CD4-positive, alpha-beta T cell treated with Interleukin-17A for 1 hour (primary cell): ENCODE data around the gene TFDP1.

Source experiments
- DNase-seq: peaks from one replicate; pipeline ENCODE4 v3.0.0-alpha.2; 2020

Gene TFDP1

DNA sequence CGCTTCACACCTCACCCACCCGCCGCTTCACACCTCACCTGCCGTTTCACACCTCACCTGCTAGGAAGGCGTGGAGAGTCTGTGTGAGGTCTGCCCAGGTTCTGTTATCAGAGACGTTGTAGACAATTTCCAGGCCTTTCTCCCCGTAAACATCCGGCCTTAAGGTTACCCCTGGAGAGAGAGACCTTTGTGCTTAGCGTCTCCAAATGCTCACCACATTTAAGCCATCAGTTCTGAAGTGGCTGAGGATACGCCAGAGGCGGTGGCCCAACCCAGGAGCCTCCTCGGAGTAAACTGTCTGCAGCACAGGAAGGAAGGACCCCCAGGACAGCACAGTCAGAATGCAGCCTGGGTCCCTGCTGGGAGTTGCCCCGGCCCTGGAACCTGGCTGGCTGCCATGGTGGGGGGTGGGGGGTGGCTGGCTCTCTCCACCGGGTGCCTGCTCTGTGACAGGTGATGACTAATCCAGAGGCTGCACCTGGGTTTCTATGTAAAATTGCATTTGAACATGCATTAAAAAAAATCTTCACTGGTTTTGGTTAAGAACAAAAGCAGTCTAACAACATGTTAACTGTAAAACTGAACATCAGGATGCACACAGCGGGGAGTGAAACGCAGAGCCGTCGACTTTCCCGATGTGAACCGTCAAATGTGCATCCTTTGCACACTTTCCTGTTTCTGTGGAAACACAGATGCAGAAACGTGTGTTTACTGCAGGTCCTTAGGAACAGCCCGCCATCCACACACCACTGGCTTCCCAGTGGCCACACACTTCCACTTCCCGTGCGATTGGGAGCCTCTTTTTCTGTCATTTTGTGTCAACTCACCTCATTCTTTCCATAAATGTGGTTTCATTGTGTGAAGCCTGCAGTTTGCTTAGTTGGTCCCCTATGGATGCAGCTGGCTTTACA, 69.0 kb downstream of the TFDP1 start:
- peak; percentile 16 for DNase-seq

DNA sequence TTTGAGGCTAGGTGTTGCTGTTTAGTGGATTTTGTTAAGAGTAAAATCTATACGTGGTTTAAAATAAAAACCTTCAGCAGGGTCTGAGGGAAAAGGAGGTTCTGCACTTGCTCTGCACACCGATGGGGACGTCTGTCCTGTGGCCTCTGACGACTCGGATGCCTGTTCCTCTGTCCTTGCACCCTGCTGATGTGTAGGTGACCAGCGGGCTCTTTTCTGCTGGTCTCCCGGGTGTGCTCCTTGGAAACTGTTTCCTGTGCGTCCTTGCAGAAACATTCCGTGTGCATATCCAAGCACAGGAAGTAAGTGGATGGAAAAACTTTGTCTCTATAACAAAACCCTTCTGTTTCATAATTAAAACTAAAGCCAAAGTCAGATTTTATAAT, 69.6 kb downstream of the TFDP1 start:
- no peak for DNase-seq

DNA sequence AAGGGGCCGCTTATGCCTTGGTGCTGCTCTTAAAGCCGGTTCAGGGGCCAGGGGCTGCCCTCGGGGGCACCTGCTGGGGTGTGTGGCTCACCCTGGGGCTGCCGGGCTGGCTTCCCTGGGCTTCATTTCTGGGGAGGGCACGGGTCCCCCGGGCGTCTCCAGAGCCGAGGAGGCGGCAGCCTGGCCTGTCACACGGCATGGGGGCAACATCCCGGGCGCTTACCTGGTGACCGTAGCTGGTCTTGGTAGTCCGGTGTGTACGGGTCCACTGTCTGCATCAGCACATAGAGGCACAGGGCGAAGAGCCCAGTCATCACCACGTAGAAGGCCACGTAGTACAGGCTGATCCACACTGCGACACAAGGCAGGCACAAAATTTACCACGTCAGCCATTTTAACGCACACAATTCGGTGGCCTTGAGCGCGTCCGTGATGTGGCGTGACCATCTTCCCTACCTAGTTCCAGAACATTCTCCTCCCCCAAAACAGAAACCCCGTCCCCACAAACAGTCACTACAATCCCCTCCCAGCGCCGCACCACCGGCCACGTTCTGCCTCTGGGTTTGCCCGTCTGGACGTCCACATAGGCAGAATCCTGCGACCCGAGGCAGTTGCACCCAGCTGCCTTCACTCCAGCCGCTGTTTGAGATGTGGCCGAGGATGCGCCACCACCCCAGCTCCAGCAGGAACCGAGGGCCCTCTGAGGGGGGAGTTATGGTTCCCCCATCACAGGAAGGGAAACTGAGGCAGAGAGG, 70.2 kb downstream of the TFDP1 start:
- DNase-seq, result no peak

DNA sequence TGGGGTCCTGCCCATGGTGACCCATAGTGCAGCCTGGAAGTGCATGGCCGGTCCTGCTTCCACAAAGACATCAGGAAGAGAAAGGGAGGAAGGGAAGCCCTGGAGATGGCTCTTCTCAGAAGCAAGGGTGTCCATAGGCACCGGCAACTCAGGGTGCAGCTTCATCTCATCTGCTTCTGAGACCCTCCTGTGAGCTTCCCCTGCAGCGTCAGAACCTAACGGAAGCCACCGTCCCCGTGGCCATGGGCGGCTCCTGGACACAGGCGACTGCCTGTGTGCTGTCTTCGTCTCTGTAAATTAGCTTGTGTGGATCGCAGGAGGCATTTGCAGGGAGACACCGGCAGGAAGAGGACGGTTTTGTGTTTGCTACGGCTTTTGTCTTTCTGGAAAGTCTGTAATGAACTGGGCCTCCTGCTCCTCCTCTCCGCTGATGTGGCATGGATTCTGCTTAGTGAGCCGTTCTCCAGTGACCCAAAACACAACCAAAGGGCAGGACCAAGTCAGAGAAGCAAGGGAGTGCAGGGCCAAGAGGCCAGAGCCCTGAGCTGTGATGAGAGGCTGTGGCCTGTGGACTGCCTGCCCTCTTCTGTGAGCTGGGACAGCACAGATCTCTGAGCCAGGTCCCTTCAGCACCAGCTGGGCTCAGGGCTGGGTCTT, 70.9 kb downstream of the TFDP1 start:
- DNase-seq, result no peak

DNA sequence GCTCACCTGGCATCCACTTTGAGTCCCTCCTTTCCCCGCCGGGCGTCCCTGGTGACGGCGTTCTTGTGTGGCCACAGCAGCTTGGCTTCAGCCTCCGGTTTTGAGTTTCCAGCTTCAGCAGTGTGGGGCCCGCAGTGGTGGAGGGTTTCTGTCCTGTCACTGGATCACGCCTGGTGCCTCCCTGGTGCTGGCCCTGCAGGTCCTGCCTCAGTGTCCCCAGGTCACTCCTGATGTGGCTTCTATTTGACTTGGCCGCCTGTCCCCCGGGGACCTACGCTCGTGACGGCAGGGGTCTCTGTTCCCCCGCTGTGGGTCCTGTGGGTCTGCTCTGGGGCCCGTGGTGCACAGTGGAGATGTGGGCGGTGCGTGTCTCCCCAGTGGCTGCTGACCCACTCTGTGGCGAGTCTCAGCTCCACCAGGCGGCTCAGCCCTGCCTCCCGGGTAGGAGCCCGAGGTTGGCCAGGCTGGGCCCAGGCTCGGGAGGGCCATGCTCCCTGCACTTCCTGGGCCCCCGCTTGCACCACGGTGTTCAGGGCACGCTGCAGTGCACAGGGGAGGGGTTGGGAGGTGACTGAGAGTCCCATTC, 71.5 kb downstream of the TFDP1 start:
- no peak for DNase-seq

DNA sequence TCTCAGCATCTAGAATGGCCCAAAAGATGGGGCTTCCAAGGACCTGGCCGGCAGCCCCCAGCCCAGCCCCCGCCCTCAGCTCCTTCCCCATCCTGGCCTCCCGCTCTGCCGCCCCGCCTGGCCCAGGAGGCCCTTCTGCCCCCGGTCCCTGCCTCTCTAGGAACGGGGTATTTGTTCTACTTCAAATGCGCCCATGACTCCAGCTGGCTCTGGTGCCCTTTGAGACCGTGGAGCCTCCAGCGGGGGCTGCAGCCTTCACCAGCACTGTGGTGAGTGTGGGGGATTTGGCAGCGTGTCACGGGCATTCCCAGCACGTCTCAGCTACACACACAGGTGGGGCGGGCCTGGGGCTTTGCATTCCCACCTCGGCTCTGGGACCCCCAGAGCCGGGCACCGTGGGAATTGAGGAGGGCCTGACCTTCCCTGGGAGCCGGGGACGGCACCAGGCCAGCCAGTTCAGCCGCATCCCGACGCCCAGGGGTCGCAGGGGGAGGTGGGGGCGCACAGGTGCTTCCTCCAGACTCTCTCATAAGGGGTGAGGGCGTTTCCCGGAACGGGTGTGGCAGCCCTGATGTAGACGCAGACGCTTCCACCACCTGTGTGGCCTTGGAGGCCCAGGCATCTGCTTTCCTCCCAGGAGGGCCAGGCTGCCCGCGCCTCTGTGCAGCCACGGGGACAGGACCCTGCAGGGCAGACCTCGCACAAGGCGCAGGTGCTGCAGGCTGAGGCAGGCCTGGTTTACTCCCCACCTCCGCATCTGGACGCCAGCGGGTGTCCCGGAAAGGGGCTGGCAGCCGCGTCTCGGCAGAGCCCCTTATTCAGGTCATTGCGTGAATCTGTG, 72.5 kb downstream of the TFDP1 start:
- DNase-seq, result no peak

DNA sequence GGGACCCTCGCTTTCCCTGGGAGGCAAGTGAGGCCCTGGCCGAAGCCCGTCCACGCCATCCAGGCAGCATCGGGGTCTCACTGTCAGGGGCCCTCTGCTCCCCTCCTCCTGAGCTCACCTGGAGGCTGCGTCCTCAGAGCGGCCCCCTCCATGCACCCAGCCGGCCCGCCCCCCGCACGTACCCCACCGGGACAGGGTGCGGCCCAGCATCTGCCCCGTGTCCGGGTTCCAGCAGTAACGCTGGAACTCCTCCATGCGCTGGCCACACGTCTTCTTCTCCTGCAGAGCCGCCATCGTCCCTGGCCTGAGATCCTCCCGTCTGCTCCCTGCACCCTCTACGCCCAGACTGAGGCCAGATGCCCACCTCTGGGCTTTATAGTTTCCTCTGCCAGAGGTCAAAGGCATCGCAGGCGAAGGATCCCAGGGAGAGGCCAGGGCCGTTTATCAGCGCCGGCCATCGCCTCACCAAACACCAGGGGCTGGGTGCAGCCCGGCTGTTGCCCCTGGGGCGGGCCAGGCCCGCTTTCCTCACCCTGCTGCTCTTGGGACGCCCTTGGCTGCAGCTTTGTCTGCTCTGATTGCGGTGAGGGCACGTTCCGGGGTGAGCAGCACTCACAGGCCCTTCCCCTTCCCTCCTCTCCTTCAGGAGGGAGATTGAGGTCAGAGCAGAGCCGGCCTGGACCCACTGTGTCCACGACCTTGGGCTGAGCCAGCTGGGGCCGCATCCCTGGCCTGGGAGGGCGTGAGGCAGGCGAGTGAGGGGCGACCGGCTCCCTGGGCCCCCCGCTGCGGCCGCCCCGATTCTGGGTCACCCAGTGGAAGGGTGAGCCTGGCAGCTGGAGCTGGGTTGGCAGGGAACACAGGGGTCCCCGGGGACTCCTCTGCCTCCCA, 73.5 kb downstream of the TFDP1 start, which contains the start of gene ATP4B:
TSS of gene ATP4B (minus strand) at position 348 of the 891 bp plus-strand sequence. CDS start at position 294, 54 bp downstream.
- DNase-seq, result no peak

DNA sequence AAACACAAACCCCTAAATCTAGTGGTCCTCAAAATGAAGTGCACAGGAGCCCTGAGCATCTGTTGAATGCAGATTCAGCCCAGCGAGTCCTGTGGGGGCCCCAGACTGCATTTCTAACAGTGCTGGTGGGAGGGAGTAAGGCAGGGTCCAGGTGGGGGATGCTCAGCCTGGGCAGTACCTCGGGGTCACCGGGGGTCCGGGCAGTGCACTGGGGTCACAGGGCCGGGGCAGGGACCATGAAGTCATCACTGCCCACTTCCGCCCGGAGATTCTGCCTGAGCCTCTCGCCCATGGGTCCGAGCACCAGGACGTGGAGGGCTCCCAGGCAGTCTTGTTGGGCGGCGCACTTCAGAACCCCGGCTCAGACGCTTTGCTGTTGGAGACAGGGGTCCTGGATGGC, 74.3 kb downstream of the TFDP1 start:
- no peak for DNase-seq

DNA sequence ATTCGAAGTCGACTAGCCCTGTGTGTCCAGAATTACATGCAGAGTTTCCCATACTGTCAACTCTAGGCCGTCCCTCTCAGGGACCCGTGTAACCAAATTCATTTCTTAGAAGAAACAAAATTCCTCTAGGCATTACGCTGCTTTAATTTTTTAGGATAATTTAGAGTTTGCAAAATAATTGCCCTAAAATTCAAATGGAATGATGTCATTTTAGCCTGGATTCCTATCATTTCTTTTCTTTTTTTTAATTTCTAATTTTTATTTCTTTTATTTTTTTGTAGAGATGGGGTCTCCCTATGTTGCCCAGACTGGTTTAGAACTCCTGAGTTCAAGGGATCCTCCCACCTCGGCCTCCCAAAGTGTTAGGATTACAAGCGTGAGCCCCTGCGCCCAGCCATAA, 74.8 kb downstream of the TFDP1 start:
- DNase-seq, result no peak

DNA sequence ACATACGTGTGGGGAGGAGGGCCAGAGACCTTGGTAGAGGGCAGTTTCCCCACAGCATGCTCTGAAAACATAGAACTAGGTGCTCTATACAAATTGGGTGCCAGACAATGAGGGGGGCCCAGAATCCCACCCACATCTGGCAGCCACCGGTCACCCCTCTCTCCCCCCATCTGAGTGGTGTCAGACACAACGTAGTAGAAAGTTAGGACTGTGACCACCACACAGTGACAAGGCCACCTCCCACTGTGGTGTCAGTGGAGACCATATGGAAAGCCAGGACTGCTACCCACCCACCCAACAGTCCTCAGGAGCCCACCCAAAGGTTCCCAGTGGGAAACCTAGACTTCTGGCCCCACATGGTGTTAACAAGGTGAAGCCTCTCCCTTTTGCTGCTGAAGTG, 75.5 kb downstream of the TFDP1 start:
- no peak for DNase-seq

DNA sequence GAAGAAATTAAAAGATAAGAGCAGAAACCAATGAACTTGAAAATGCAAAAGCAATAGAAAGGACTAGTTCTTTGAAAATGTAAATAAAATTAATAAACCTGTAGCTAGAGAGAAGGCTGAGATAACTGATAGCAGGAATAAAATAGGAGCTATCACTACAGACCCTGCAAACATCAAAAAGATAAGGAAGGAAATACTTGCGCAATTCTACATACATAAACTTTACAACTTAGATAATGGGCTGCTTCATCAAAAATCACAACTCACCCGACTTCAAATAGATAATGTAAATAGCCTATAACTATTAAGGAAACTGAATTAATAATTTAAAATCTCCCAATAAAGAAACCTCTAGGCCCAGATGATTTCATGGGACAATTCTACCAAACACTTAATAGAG, 77.0 kb downstream of the TFDP1 start:
- DNase-seq, result no peak

DNA sequence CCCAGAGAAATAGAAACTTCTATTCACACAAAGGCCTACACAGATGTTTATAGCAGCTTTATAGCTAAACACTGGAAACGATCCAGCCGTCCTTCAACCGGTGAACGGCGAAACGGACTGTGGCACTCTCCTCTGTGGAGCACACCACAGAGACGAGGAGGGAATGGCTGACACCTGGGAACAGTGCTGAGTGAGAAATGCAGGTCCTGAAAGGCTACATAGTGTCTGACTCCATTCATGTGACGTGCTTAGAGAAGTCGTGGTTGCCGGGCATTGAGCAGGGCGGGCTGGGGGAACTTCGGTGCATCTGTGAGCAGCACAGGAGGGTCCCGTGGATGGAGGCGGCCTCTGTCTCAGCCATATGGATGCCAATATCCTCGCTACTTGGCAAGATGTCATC, 79.4 kb downstream of the TFDP1 start:
- DNase-seq, result no peak

DNA sequence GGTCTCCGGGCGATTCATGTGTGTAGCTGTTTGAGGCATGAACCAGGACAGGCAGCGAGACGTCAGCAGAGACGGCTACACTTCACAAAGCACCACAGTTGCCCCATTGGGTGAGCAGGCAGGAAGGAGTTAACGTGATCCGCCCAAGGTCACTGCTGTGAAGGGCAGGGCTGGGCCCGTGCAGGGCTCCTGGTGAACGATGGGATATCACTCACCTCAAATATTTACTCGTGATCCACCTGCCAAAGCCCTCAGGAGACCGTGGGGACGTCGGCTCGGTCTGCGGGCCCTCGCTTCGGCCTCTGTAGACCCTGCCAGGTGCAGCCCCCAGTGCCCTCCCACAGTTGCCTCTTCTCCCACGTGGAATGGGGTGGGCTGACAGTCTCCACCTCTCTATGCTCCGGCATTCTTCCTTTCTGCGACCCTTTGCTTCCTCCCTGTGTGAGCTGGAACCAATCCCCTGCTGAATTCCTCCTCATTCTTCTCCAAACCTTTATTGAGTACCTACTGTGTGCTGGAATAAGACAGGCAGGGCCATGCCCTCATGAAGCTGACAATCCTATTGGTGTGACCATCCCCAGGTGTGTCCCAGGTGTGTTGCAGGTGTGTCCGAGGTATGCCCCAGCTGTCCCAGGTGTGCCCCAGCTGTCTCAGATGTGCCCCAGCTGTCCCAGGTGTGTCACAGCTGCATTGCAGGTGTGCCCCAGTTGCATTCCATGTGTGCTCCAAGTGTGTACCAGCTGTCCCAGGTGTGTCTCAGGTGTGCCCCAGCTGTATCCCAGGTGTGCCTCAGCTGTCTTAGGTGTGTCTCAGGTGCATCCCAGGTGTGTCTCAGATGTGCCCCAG, 80.4 kb downstream of the TFDP1 start:
- DNase-seq, result no peak

DNA sequence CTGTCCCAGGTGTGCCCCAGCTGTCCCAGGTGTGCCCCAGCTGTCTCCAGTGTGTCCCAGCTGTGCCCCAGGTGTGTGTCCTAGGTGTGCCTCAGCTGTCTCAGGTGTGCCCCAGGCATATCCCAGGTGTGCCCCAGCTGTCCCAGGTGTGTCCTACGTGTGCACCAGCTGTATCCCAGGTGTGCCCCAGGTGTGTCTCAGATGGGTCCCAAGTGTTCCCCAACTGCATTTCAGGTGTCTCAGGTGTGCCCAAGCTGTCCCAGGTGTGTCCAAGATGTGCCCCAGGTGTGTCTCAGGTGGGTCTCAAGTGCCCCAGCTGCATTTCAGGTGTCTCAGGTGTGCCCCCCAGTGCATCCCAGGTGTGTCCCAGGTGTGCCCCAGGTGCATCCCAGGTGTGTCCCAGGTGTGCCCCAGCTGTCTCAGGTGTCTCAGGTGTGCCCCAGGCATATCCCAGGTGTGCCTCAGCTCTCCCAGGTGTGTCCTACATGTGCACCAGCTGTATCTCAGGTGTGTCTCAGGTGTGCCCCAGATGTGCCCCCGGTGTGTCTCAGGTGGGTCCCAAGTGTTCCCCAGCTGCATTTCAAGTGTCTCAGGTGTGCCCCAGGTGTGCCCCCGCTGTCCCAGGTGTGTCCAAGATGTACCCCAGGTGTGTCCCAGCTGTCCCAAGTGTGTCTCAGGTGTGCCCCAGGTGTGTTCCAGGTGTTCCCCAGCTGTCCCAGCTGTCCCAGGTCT, 81.2 kb downstream of the TFDP1 start:
- DNase-seq, result no peak

DNA sequence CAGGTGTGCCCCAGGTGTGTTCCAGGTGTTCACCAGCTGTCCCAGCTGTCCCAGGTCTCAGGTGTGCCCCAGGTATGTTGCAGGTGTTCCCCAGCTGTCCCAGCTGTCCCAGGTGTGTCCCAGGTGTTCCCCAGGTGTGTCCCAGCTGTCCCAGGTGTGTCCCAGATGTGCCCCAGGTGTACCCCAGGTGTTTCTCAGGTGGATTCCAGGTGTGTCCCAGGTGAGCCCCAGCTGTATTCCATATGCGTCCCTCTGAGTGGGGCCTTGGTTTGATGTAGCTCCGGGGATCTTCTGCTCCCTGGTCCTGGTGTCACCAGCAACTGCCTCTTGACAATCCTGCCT, 81.7 kb downstream of the TFDP1 start:
- DNase-seq, result no peak

DNA sequence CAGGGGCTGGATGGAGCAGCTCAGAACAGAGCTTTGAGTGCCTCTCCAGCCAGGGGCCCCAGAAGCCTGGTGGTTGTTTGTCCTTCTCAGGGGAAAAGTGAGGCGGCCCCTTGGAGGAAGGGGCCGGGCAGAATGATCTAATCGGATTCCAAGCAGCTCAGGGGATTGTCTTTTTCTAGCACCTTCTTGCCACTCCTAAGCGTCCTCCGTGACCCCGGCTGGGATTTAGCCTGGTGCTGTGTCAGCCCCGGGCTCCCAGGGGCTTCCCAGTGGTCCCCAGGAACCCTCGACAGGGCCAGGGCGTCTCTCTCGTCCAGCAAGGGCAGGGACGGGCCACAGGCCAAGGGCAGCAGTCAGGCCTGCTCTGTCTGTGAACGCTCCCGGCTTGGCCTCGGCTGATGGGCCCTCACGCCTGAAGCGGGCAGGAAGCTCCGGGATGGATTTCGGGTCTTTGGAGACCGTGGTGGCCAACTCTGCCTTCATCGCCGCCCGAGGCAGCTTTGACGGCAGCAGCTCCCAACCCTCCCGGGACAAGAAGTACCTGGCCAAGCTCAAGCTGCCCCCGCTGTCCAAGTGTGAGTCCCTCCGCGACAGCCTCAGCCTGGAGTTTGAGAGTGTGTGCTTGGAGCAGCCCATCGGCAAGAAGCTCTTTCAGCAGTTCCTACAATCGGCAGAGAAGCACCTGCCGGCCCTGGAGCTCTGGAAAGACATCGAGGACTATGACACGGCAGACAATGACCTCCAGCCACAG, 82.6 kb downstream of the TFDP1 start, which contains the start of gene GRK1:
TSS of gene GRK1 (plus strand) at position 269 of the 751 bp plus-strand sequence. CDS start at position 437, 168 bp downstream.
- no peak for DNase-seq

DNA sequence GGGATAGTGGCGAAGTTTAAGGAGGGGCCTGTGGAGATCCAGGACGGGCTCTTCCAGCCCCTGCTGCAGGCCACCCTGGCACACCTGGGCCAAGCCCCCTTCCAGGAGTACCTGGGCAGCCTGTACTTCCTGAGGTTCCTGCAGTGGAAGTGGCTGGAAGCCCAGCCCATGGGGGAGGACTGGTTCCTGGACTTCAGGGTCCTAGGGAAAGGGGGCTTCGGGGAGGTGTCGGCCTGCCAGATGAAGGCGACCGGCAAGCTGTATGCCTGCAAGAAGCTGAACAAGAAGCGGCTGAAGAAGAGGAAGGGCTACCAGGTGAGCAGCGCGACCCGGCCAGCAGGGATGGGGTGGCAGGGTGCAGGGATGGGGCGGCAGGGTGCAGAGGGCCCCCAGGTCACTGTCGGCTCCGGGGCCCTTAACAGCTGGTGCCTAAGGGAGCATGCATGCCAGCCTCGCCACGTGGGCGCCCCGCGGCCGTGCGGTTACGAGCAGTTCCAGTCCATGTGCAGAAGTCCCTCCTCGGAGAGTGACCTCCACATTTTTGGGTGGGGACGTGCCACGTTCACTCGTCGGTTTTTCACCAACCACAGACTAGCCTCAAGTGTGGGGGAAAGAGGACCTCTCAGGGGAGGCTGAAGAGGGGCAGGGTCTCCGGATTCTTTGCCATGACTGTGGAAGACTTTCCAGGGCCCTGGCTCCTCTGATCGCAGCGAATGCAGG, 83.4 kb downstream of the TFDP1 start:
- DNase-seq, result no peak

DNA sequence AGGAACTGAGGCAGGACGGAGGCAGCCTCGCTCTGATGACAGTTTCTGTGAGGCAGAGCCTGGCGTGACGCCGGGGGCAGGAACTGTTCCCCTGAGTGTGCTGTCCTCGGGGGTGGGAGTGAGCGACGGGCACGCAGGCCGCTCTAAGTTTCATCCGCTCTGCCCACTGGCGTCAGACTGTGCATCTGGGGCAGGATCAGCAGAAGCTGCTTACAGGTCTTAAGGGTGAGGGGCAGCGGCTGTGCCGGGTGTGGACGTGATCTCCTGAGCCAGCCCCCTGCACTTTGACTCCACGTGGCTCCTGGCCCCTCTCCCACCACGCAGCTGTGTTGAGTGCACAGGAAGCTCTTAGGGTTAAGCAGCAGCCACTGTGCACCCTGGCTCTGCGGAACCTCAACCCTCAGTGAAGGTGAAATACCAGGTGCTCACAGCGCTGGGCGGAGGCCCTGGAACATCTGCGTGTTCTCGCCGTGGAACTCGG, 84.0 kb downstream of the TFDP1 start:
- DNase-seq, result no peak
